Measurements from ENCODE around the gene EIF2AK2. TPM values are rescaled to one million over a fixed set of nuclear protein-coding genes. Genes with fewer than 3 reads are reported as not detected.

Gene EIF2AK2
- total RNA-seq, 2 experiments from 2014 or later = 48.1 to 52.6 TPM

GRCh38 chr2:37191747-37192146 lies 35.0 kb upstream of the EIF2AK2 start:
- POLR2A ChIA-PET = no interaction called here
- Mint-ChIP-seq H3K4me1 (ENCODE audit: low read depth) (peaks cover 8% of the 10 kb centered on the region), H3K27me3 (peaks cover 8% of the 10 kb centered on the region), H3K9me3 (no peaks in the 10 kb centered on the region), H3K27ac (no peak overlapping the region), H3K4me3 (no peak overlapping the region), H3K36me3 (peaks cover 4% of the 10 kb centered on the region)
- intact Hi-C loops (cut with micrococcal nuclease) = no loop called here
- DNase-seq = no peak
- CTCF ChIA-PET = no interaction called here

- POLR2A ChIA-PET = interaction anchor here (0.6 kb wide), 1 partner anchor 197 kb away, joined by 4 read pairs; no protein-coding TSS in a partner anchor
- Mint-ChIP-seq H3K4me3 (no peak overlapping the region), H3K4me1 (ENCODE audit: low read depth) (peaks cover 6% of the 10 kb centered on the region), H3K27ac (no peak overlapping the region), H3K27me3 (peaks cover 7% of the 10 kb centered on the region), H3K9me3 (no peaks in the 10 kb centered on the region), H3K36me3 (peaks cover 1% of the 10 kb centered on the region)
- intact Hi-C loops (cut with micrococcal nuclease) = no loop called here
- no peak for DNase-seq
- CTCF ChIA-PET = no interaction called here
These were observed 34.5 kb upstream of the EIF2AK2 start for GRCh38 chr2:37191253-37191652.

- CTCF ChIA-PET = interaction anchor here (1.3 kb wide), 1 partner anchor 21 kb away, joined by 4 read pairs; no protein-coding TSS in a partner anchor
- intact Hi-C loops (cut with micrococcal nuclease) = no loop called here
- POLR2A ChIA-PET = no interaction called here
These were observed 33.5 kb upstream of the EIF2AK2 start for GRCh38 chr2:37190290-37190689.

GRCh38 chr2:37189452-37190153 lies 32.8 kb upstream of the EIF2AK2 start:
- DNase-seq = peak; percentile 24
- Mint-ChIP-seq H3K27me3 (peaks cover 6% of the 10 kb centered on the region), H3K9me3 (no peaks in the 10 kb centered on the region), H3K36me3 (no peaks in the 10 kb centered on the region), H3K4me3 (no peak overlapping the region), H3K4me1 (ENCODE audit: low read depth) (peaks cover 2% of the 10 kb centered on the region), H3K27ac (no peak overlapping the region)
- ChIA-PET POLR2A (interaction anchor here (1.3 kb wide), 1 partner anchor 42 kb away, joined by 3 read pairs; the partner anchor contains the start of genes CEBPZ and NDUFAF7), CTCF (interaction anchor here (1.3 kb wide), 1 partner anchor 20 kb away, joined by 4 read pairs; no protein-coding TSS in a partner anchor)
- intact Hi-C loops (cut with micrococcal nuclease) = loop anchor here (5.0 kb wide), 1 partner anchor 463 kb away; no protein-coding TSS in a partner anchor

More at GRCh38 chr2:37190290-37190689, 33.5 kb upstream of the EIF2AK2 start:
- H3K4me3 Mint-ChIP-seq = no peak overlapping the region
- peaks cover 3% of the 10 kb centered on the region for H3K4me1 Mint-ChIP-seq (ENCODE audit: low read depth)
- peaks cover 6% of the 10 kb centered on the region for H3K27me3 Mint-ChIP-seq
- H3K9me3 Mint-ChIP-seq = no peaks in the 10 kb centered on the region
- no peak overlapping the region for H3K27ac Mint-ChIP-seq
- H3K36me3 Mint-ChIP-seq = no peaks in the 10 kb centered on the region
- DNase-seq = no peak

- Mint-ChIP-seq H3K27me3 (peaks cover 6% of the 10 kb centered on the region), H3K4me3 (no peak within 1 kb of the TSS), H3K27ac (no peak within 1 kb of the TSS), H3K36me3 (no peaks in the 10 kb centered on the region), H3K4me1 (ENCODE audit: low read depth) (peaks cover 2% of the 10 kb centered on the region), H3K9me3 (no peaks in the 10 kb centered on the region)
- ChIA-PET POLR2A (interaction anchor here (1.3 kb wide), 1 partner anchor 43 kb away, joined by 3 read pairs; the partner anchor contains the start of genes CEBPZ and NDUFAF7), CTCF (no interaction called here)
- intact Hi-C loops (cut with micrococcal nuclease) = loop anchor here (5.0 kb wide), 1 partner anchor 464 kb away; no protein-coding TSS in a partner anchor
- no peak for DNase-seq
These were observed 31.8 kb upstream of the EIF2AK2 start, which contains the start of gene SULT6B1 for GRCh38 chr2:37188570-37188969. SULT6B1 (minus strand) TSS chr2:37188670; CDS start chr2:37188640, 30 bp downstream.

- H3K27ac Mint-ChIP-seq = no peak overlapping the region
- H3K27me3 Mint-ChIP-seq = peaks cover 9% of the 10 kb centered on the region
- no peak overlapping the region for H3K4me3 Mint-ChIP-seq
- ChIA-PET POLR2A (interaction anchor here (0.7 kb wide), 1 partner anchor 672 kb away, joined by 3 read pairs; no protein-coding TSS in a partner anchor), CTCF (interaction anchor here (1.0 kb wide), 1 partner anchor 14 kb away, joined by 5 read pairs; no protein-coding TSS in a partner anchor)
- H3K9me3 Mint-ChIP-seq = no peaks in the 10 kb centered on the region
- DNase-seq = no peak
- intact Hi-C loops (cut with micrococcal nuclease) = no loop called here
- H3K36me3 Mint-ChIP-seq = no peaks in the 10 kb centered on the region
- no peaks in the 10 kb centered on the region for H3K4me1 Mint-ChIP-seq (ENCODE audit: low read depth)
These were observed 25.2 kb upstream of the EIF2AK2 start for GRCh38 chr2:37181726-37182684.

GRCh38 chr2:37180640-37181039 lies 23.9 kb upstream of the EIF2AK2 start:
- no peaks in the 10 kb centered on the region for H3K4me1 Mint-ChIP-seq (ENCODE audit: low read depth)
- DNase-seq = no peak
- ChIA-PET CTCF (no interaction called here), POLR2A (interaction anchor here (0.8 kb wide), 1 partner anchor 38 kb away, joined by 3 read pairs; no protein-coding TSS in a partner anchor)
- H3K27ac Mint-ChIP-seq = no peak overlapping the region
- peaks cover 9% of the 10 kb centered on the region for H3K27me3 Mint-ChIP-seq
- intact Hi-C loops (cut with micrococcal nuclease) = no loop called here
- H3K36me3 Mint-ChIP-seq = no peaks in the 10 kb centered on the region
- H3K4me3 Mint-ChIP-seq = no peak overlapping the region
- H3K9me3 Mint-ChIP-seq = no peaks in the 10 kb centered on the region

- intact Hi-C loops (cut with micrococcal nuclease) = no loop called here
These were observed 23.3 kb upstream of the EIF2AK2 start for GRCh38 chr2:37180006-37180639.

GRCh38 chr2:37173741-37174140 lies 17.0 kb upstream of the EIF2AK2 start:
- Mint-ChIP-seq H3K9me3 (no peaks in the 10 kb centered on the region), H3K27me3 (no peaks in the 10 kb centered on the region), H3K4me3 (no peak overlapping the region), H3K27ac (no peak overlapping the region), H3K36me3 (no peaks in the 10 kb centered on the region), H3K4me1 (ENCODE audit: low read depth) (no peaks in the 10 kb centered on the region)
- intact Hi-C loops (cut with micrococcal nuclease) = no loop called here
- no peak for DNase-seq
- ChIA-PET POLR2A (no interaction called here), CTCF (no interaction called here)

More at GRCh38 chr2:37180006-37180639, 23.3 kb upstream of the EIF2AK2 start:
- POLR2A ChIA-PET = interaction anchor here (0.8 kb wide), 1 partner anchor 38 kb away, joined by 3 read pairs; no protein-coding TSS in a partner anchor
- Mint-ChIP-seq H3K4me3 (no peak overlapping the region), H3K27me3 (peaks cover 9% of the 10 kb centered on the region), H3K27ac (no peak overlapping the region), H3K4me1 (ENCODE audit: low read depth) (no peaks in the 10 kb centered on the region), H3K9me3 (no peaks in the 10 kb centered on the region), H3K36me3 (no peaks in the 10 kb centered on the region)
- no peak for DNase-seq
- CTCF ChIA-PET = interaction anchor here (0.6 kb wide), 1 partner anchor 22 kb away, joined by 5 read pairs; no protein-coding TSS in a partner anchor

- Mint-ChIP-seq H3K27ac (no peak overlapping the region), H3K4me3 (no peak overlapping the region), H3K4me1 (ENCODE audit: low read depth) (peaks cover 2% of the 10 kb centered on the region), H3K27me3 (no peaks in the 10 kb centered on the region), H3K36me3 (no peaks in the 10 kb centered on the region), H3K9me3 (no peaks in the 10 kb centered on the region)
- POLR2A ChIA-PET = no interaction called here
- intact Hi-C loops (cut with micrococcal nuclease) = no loop called here
- CTCF ChIA-PET = interaction anchor here (0.9 kb wide), 1 partner anchor 224 kb away, joined by 5 read pairs; no protein-coding TSS in a partner anchor
- no peak for DNase-seq
These were observed 14.8 kb upstream of the EIF2AK2 start for GRCh38 chr2:37171624-37171950.

- H3K4me3 Mint-ChIP-seq = no peak overlapping the region
- ChIA-PET CTCF (interaction anchor here (0.6 to 2.2 kb wide), 23 partner anchors 9 to 709 kb away, joined by 3 to 8 read pairs (median 4); partner anchors contain the start of gene EIF2AK2), POLR2A (no interaction called here)
- peaks cover 2% of the 10 kb centered on the region for H3K4me1 Mint-ChIP-seq (ENCODE audit: low read depth)
- H3K27me3 Mint-ChIP-seq = no peaks in the 10 kb centered on the region
- peaks cover 12% of the 10 kb centered on the region for H3K9me3 Mint-ChIP-seq
- peaks cover 6% of the 10 kb centered on the region for H3K36me3 Mint-ChIP-seq
- peak; percentile 41 for DNase-seq
- H3K27ac Mint-ChIP-seq = no peak overlapping the region
- intact Hi-C loops (cut with micrococcal nuclease) = loop anchor here (2.0 to 10.0 kb wide), 4 partner anchors 28 to 369 kb away; partner anchors contain the start of gene CEBPZOS
These were observed 11.6 kb upstream of the EIF2AK2 start for GRCh38 chr2:37168217-37168981.

Measured in activated CD4-positive, alpha-beta memory T cell treated with anti-CD3 and anti-CD28 coated beads for 36 hours (primary cell).